Ishikawa (cell line): ENCODE measurements around the gene TBC1D22A.

Experiments
- CEBPB ChIP-seq: IDR thresholded peaks from 2 replicates; pipeline ENCODE4 v1.6.1; 2012
- CREB1 ChIP-seq: IDR thresholded peaks from 2 replicates; pipeline ENCODE4 v1.6.1; 2012; ENCODE audit warnings: low read depth
- EGR1 ChIP-seq: IDR thresholded peaks from 2 replicates; pipeline ENCODE4 v1.6.1; 2012
- EP300 ChIP-seq: IDR thresholded peaks from 2 replicates; pipeline ENCODE4 v1.6.1; 2012; ENCODE audit warnings: borderline replicate concordance
- NFIC ChIP-seq: IDR thresholded peaks from 2 replicates; pipeline ENCODE4 v1.6.1; 2012
- RAD21 ChIP-seq: IDR thresholded peaks from 2 replicates; pipeline ENCODE4 v1.6.1; 2012; ENCODE audit warnings: low read depth
- TAF1 ChIP-seq: IDR thresholded peaks from 2 replicates; pipeline ENCODE4 v1.6.1; 2012; ENCODE audit warnings: low read depth, mild to moderate bottlenecking
- TCF12 ChIP-seq: IDR thresholded peaks from 2 replicates; pipeline ENCODE4 v1.6.1; 2012; ENCODE audit warnings: low read depth
- TEAD4 ChIP-seq: IDR thresholded peaks from 2 replicates; pipeline ENCODE4 v1.6.1; 2012
- YY1 ChIP-seq: IDR thresholded peaks from 2 replicates; pipeline ENCODE4 v1.6.1; 2012; ENCODE audit warnings: low read depth
- TF ChIP-seq, protein P1 (sequence below): IDR thresholded peaks from 2 replicates; pipeline ENCODE4 v1.6.1; 2012
- TF ChIP-seq, protein P2 (sequence below): IDR thresholded peaks from 2 replicates; pipeline ENCODE4 v1.6.1; 2012; ENCODE audit warnings: low read depth, mild to moderate bottlenecking
- TF ChIP-seq, protein P3 (sequence below): IDR thresholded peaks from 2 replicates; pipeline ENCODE4 v1.6.1; 2012

DNA sequence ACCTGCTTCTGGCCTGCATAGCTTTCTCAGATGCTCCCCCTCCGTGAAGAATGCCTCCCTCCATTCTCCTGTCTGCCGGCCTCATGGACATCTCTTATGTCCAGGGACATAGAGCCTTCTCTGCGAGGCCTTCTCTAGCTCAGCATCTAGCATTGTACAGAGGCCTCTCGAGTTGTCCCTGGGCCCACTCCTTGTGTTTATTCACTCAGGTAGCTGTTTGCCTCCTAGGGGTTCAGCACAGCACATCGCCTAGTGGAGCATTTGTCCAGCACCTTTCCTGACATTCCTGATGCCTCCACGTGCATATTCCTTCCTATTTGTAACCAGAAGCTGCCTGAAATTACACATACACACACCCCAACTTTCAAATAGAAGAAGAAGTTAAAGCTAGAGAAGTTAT is 101.3 kb downstream of the TBC1D22A start:
- TF ChIP-seq CREB1: no peak
- TF ChIP-seq, protein P1, sequence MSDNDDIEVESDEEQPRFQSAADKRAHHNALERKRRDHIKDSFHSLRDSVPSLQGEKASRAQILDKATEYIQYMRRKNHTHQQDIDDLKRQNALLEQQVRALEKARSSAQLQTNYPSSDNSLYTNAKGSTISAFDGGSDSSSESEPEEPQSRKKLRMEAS: no peak
- no peak for TF ChIP-seq TAF1
- TF ChIP-seq EP300: no peak
- no peak for TF ChIP-seq TCF12
- TF ChIP-seq, protein P2, sequence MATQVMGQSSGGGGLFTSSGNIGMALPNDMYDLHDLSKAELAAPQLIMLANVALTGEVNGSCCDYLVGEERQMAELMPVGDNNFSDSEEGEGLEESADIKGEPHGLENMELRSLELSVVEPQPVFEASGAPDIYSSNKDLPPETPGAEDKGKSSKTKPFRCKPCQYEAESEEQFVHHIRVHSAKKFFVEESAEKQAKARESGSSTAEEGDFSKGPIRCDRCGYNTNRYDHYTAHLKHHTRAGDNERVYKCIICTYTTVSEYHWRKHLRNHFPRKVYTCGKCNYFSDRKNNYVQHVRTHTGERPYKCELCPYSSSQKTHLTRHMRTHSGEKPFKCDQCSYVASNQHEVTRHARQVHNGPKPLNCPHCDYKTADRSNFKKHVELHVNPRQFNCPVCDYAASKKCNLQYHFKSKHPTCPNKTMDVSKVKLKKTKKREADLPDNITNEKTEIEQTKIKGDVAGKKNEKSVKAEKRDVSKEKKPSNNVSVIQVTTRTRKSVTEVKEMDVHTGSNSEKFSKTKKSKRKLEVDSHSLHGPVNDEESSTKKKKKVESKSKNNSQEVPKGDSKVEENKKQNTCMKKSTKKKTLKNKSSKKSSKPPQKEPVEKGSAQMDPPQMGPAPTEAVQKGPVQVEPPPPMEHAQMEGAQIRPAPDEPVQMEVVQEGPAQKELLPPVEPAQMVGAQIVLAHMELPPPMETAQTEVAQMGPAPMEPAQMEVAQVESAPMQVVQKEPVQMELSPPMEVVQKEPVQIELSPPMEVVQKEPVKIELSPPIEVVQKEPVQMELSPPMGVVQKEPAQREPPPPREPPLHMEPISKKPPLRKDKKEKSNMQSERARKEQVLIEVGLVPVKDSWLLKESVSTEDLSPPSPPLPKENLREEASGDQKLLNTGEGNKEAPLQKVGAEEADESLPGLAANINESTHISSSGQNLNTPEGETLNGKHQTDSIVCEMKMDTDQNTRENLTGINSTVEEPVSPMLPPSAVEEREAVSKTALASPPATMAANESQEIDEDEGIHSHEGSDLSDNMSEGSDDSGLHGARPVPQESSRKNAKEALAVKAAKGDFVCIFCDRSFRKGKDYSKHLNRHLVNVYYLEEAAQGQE: no peak
- TF ChIP-seq CEBPB: no peak
- no peak for TF ChIP-seq YY1
- no peak for TF ChIP-seq RAD21
- TF ChIP-seq TEAD4: no peak
- TF ChIP-seq NFIC: no peak
- TF ChIP-seq, protein P3, sequence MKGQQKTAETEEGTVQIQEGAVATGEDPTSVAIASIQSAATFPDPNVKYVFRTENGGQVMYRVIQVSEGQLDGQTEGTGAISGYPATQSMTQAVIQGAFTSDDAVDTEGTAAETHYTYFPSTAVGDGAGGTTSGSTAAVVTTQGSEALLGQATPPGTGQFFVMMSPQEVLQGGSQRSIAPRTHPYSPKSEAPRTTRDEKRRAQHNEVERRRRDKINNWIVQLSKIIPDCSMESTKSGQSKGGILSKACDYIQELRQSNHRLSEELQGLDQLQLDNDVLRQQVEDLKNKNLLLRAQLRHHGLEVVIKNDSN: no peak
- no peak for TF ChIP-seq EGR1
